ENCODE measurements around the gene RASGRP2. TPM values are rescaled to one million over a fixed set of nuclear protein-coding genes. Genes with fewer than 3 reads are reported as not detected.
A peak's percentile ranks its signal among the peaks of the same experiment; 100 is the strongest.

Gene RASGRP2
- total and polyA plus RNA-seq, 2 of the 8 experiments (the other 6 are each of a cell fraction or from before 2014, with no cell fraction given), result 40.6 to 45.7 TPM

DNA sequence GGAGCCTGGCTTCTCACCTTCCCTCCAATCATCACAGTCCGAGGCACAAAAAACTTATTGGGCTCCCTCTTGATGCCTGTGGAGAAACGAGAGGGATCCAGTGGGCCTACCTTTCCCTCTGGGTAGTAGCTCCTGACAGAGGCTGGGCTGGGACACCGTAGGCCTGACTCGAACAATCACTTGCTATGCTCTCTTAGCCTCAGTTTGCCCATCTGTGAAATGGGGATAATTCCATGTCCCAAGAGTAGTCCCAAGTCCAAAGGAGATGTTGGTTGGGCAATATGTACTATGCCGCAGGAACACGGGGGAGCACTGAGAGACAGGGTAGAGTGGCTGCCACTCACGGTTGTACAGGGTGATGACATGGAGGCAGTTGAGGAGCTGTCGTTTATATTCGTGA is 7.6 kb upstream of the RASGRP2 start:
- H3K4me3 ChIP-seq (ENCODE audit: extremely low read depth in 1 of 4, insufficient read depth in 2 of 4, low read depth in 3 of 4, low read length in 4 of 4), result no peak overlapping the region
- no peak overlapping the region for H3K27ac ChIP-seq (ENCODE audit: low read depth, low read length)
- peaks cover 0 to 7% (median 3%) of the 10 kb centered on the region in 4 experiments; a peak in 4 of 7 replicates for H3K4me1 ChIP-seq (replicated peaks in 1 of 4; ENCODE audit: control insufficient read depth in 3 of 4, insufficient read depth in 4 of 4, low read length in 3 of 4)
- no peak for DNase-seq (ENCODE audit: low read depth in 1 of 2, low spot score in 2 of 2)
- WGBS, 2 experiments (ENCODE audit: extremely low coverage in 1 of 2, insufficient coverage in 1 of 2, insufficient read length in 1 of 2, insufficient replicate concordance in 2 of 2, low coverage in 1 of 2, low lambda C conversion rate in 2 of 2, missing lambda C conversion rate in 1 of 2), result 93% methylated on average over 9 of the region's 9 CpGs; no CpG with 5 or more reads in 1 of the 2 experiments
- H2BK120ac ChIP-seq (replicated peaks; ENCODE audit: low read depth, low read length), result no peak overlapping the region
- TF ChIP-seq SIN3A (conservative IDR thresholded peaks at IDR 0.05 in 1 of 2, IDR thresholded peaks at IDR 0.05 in 1 of 2; ENCODE audit: low read depth in 1 of 2, low read length in 2 of 2) (no peak), BCL11A (IDR thresholded peaks at IDR 0.05; ENCODE audit: low read depth in 2 of 2, low read length in 2 of 2) (no peak), TAF7 (optimal IDR thresholded peaks at IDR 0.05; ENCODE audit: borderline replicate concordance, low read depth, low read length) (no peak), KDM1A (IDR thresholded peaks at IDR 0.05; ENCODE audit: borderline replicate concordance, low read length) (0 out of 2 replicates have a peak, but pooled peaks have one; percentile 58)
- TF ChIP-seq, protein P1, sequence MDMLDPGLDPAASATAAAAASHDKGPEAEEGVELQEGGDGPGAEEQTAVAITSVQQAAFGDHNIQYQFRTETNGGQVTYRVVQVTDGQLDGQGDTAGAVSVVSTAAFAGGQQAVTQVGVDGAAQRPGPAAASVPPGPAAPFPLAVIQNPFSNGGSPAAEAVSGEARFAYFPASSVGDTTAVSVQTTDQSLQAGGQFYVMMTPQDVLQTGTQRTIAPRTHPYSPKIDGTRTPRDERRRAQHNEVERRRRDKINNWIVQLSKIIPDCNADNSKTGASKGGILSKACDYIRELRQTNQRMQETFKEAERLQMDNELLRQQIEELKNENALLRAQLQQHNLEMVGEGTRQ (IDR thresholded peaks at IDR 0.05; ENCODE audit: low read length), result no peak
- no peaks in the 10 kb centered on the region for H3K79me2 ChIP-seq (ENCODE audit: control insufficient read depth in 1 of 2, insufficient read depth in 2 of 2, low read length in 2 of 2)
- no peak overlapping the region for H2BK15ac ChIP-seq (ENCODE audit: low read length)
- no peaks in the 10 kb centered on the region for H3K9me3 ChIP-seq (ENCODE audit: insufficient read depth in 2 of 2, low read depth in 1 of 2, low read length in 1 of 2)
- H2AK5ac ChIP-seq (ENCODE audit: low read depth, low read length), result no peak overlapping the region
- H3K27me3 ChIP-seq (replicated peaks in 1 of 4; ENCODE audit: control insufficient read depth in 3 of 4, extremely low read depth in 1 of 4, insufficient read depth in 3 of 4, low read length in 3 of 4), result no peaks in the 10 kb centered on the region
- no peak overlapping the region for H2BK5ac ChIP-seq (ENCODE audit: low read depth, low read length)
- H3K56ac ChIP-seq (replicated peaks; ENCODE audit: insufficient read length, low read depth, low read length), result no peak overlapping the region
- H4K5ac ChIP-seq (ENCODE audit: insufficient read length, low read depth, low read length), result no peak overlapping the region
- no peak overlapping the region for H2AFZ ChIP-seq (ENCODE audit: low read length)
- H3K23ac ChIP-seq (ENCODE audit: insufficient read length), result no peak overlapping the region
- H2BK12ac ChIP-seq (ENCODE audit: low read depth, low read length), result no peak overlapping the region
- POLR2A ChIA-PET (ENCODE audit: partially characterized antibody), result interaction anchor here (0.6 to 42.9 kb wide), 3 partner anchors 2 to 869 kb away, joined by 3 to 1087 read pairs (median 1087); partner anchors contain the start of genes PYGM, RASGRP2 and SF1
- CTCF ChIA-PET (ENCODE audit: partially characterized antibody), result interaction anchor here (0.7 to 23.7 kb wide), 9 partner anchors 9 to 384 kb away, joined by 3 to 376 read pairs (median 3); partner anchors contain the start of genes PYGM and RASGRP2
- H3K36me3 ChIP-seq (ENCODE audit: control insufficient read depth in 2 of 4, insufficient read depth in 4 of 4, low read length in 3 of 4), result no peaks in the 10 kb centered on the region; a peak in 1 of 8 replicates
- H3K79me1 ChIP-seq (ENCODE audit: low read depth, low read length), result no peaks in the 10 kb centered on the region
- H3K23me2 ChIP-seq (ENCODE audit: low read depth, low read length), result no peaks in the 10 kb centered on the region
- no peak overlapping the region for H4K91ac ChIP-seq (replicated peaks; ENCODE audit: insufficient read length, low read length)
- H3K9ac ChIP-seq (replicated peaks in 1 of 4; ENCODE audit: extremely low read depth in 1 of 4, low read depth in 3 of 4, low read length in 3 of 4), result no peak overlapping the region
- H4K8ac ChIP-seq (ENCODE audit: extremely low read depth, insufficient read depth, low read length), result no peak overlapping the region
- H3K4me2 ChIP-seq (ENCODE audit: insufficient read depth in 1 of 2, low read depth in 2 of 2, low read length in 2 of 2), result no peak overlapping the region
- H3K14ac ChIP-seq (ENCODE audit: insufficient read length), result no peak overlapping the region
- FAIRE-seq, result no peak
- no peak overlapping the region for H3K18ac ChIP-seq (ENCODE audit: extremely low read depth, low read length)
- no peaks in the 10 kb centered on the region for H4K20me1 ChIP-seq (replicated peaks in 1 of 2; ENCODE audit: control insufficient read depth in 1 of 2, insufficient read depth in 2 of 2, low read length in 2 of 2)
- no peak overlapping the region for H3K4ac ChIP-seq (replicated peaks; ENCODE audit: insufficient read length, low read depth, low read length)
- H2BK20ac ChIP-seq (ENCODE audit: low read length), result no peak overlapping the region
